Epithelial cell of esophagus (primary cell): ENCODE data around the gene NDUFS2.

Source experiments
- DNase-seq: peaks from one replicate; pipeline ENCODE4 v3.0.0; 2010; ENCODE audit warnings: low read depth
- H3K4me3 ChIP-seq: 2 replicates; pipeline ENCODE4 v1.5.1; 2011; ENCODE audit warnings: mild to moderate bottlenecking, low read length, control low read depth
- TF ChIP-seq, protein P1 (sequence below): IDR thresholded peaks from 2 replicates; pipeline ENCODE4 v1.5.1; 2011; ENCODE audit warnings: low read depth, mild to moderate bottlenecking, low read length, control low read depth, inconsistent platforms; ENCODE audit not compliant: insufficient read depth; ENCODE audit errors: missing control alignments

The NDUFS2 gene

DNA sequence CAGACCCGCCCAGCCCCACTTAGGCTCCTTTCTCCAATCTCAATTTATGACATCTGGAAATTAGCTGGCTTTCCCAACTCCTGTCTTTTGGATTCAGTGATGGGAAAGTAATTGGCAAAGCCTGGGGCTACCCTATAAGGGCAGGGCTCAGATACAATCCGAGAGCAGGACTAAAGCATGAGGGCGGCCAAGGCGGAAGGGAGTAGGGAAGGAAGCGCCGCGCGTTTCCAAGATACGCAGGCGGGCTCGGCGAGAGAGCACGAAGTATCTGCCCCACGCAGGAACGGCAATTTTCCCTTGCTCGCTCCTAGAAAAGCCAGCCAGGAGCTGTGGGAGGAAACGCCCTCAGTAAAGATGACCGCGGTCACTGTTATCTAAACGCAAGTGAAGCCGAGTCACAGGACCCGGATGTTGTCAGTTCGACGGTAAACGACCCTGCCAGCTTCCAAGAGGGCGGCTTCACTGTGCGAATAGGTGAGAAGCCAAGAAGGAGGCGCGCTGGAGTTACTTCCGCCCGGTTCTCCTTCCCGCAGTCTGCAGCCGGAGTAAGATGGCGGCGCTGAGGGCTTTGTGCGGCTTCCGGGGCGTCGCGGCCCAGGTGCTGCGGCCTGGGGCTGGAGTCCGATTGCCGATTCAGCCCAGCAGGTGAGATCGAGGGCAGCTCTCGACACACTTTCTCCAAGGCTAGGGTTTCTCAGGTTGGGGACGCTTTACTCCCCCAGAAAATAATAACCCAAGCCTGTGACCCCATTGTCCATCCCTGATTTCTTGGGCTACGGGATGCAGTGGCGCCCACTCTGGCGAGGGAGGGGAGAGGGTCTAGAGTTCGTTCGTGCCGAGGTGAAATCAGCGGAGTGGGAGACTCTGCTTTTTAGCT is at the start of gene NDUFS2:
NDUFS2 (plus strand) TSS at position 532 of the 877 bp plus-strand sequence; CDS start at position 551, 19 bp downstream.
- TF ChIP-seq, protein P1, sequence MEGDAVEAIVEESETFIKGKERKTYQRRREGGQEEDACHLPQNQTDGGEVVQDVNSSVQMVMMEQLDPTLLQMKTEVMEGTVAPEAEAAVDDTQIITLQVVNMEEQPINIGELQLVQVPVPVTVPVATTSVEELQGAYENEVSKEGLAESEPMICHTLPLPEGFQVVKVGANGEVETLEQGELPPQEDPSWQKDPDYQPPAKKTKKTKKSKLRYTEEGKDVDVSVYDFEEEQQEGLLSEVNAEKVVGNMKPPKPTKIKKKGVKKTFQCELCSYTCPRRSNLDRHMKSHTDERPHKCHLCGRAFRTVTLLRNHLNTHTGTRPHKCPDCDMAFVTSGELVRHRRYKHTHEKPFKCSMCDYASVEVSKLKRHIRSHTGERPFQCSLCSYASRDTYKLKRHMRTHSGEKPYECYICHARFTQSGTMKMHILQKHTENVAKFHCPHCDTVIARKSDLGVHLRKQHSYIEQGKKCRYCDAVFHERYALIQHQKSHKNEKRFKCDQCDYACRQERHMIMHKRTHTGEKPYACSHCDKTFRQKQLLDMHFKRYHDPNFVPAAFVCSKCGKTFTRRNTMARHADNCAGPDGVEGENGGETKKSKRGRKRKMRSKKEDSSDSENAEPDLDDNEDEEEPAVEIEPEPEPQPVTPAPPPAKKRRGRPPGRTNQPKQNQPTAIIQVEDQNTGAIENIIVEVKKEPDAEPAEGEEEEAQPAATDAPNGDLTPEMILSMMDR, result no peak
- peak within 1 kb of the TSS; percentile 99 for H3K4me3 ChIP-seq
- peak; percentile 99 for DNase-seq

DNA sequence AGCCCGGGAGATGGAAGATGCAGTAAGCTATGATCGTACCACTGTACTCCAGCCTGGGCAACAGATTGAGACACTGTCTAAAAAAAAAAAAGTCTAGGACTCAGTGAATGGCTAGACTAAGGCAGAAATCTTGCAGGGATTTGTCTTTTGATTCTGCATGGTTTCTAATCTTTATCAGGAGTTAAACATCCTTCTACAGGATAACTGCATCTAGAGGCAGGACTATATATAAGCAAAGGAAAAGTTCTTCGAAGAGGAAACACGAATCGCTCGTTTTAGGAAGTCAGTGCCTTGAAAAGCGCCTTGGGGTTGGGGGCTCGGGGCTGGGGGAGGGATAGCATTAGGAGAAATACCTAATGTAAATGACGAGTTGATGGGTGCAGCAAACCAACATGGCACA is 49.0 kb upstream of the NDUFS2 start:
- TF ChIP-seq, protein P1, result no peak
- H3K4me3 ChIP-seq, result peak overlapping the region; percentile 99
- DNase-seq, result no peak

DNA sequence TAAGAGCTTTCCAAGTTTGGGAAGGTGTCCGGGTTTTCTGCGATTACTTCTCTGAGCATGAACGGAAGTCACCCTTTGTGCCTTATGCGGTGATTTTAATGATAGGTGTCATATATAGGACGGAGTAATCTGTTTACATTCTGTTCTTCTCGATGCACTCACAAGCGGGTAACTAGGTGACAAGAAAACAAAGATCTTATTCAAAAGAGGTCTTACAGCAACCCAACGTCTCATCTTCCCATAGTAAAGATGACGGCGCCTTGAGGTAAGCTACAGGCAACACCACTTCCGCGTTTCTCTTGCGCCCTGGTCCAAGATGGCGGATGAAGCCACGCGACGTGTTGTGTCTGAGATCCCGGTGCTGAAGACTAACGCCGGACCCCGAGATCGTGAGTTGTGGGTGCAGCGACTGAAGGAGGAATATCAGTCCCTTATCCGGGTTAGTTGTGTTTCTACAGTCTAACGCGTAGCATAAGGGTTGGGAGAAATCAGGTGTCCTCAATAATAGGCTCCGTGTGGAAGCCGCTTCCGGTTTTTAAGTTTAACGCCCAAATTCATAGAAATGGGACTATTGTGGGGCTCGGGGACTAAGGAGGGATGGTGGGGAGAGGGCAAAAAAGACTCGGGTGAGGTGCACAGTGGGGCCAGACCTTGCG is 48.4 kb upstream of the NDUFS2 start, which contains the start of gene UFC1:
UFC1 (plus strand) TSS at position 297 of the 656 bp plus-strand sequence; CDS start at position 317, 20 bp downstream.
- peak; percentile 91 for DNase-seq
- TF ChIP-seq, protein P1, result no peak
- peak within 1 kb of the TSS; percentile 99 for H3K4me3 ChIP-seq

DNA sequence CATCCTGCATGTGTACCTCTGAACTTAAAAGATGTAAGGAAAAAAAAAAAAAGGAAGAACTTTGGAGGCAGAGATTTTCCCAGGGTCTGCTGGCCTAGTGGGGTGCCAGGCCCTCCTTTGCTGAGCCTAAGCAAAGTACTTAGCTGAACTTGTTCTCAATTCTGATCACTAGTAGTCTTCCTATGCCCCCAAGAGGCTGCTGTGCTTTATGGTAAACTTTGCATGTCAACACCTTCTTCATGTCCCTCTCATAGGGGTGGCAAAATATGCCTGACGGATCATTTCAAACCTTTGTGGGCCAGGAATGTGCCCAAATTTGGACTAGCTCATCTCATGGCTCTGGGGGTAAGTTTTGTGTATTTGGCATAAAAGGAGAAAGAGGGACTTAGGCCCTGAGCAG is 44.3 kb upstream of the NDUFS2 start:
- no peak for DNase-seq
- H3K4me3 ChIP-seq, result no peak overlapping the region
- TF ChIP-seq, protein P1, result no peak

DNA sequence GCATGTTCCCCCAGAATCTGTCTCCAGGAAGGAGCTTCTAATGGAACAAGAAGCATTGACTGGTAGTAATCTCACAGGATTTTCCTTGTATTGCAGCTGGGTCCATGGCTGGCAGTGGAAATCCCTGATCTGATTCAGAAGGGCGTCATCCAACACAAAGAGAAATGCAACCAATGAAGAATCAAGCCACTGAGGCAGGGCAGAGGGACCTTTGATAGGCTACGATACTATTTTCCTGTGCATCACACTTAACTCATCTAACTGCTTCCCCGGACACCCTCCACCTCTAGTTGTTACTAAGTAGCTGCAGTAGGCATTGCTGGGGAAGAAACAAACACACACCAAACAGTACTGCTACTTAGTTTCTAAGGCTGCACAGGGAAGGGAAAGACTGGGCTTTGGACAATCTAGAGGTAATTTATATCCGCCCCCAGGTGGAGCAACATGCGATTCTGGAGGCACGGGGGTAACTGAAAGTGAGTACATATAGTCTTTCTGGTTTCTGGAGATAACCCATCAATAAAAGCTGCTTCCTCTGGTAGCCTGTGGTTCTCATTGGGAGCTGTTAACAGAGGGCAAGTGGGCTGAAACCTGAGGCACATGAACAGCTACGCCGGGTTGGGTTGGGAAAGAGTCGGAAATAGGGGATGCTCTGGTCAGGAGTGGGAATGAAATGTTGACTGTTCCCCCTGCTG is 43.7 kb upstream of the NDUFS2 start:
- TF ChIP-seq, protein P1, result no peak
- peak; percentile 26 for DNase-seq
- peak overlapping the region; percentile 84 for H3K4me3 ChIP-seq

DNA sequence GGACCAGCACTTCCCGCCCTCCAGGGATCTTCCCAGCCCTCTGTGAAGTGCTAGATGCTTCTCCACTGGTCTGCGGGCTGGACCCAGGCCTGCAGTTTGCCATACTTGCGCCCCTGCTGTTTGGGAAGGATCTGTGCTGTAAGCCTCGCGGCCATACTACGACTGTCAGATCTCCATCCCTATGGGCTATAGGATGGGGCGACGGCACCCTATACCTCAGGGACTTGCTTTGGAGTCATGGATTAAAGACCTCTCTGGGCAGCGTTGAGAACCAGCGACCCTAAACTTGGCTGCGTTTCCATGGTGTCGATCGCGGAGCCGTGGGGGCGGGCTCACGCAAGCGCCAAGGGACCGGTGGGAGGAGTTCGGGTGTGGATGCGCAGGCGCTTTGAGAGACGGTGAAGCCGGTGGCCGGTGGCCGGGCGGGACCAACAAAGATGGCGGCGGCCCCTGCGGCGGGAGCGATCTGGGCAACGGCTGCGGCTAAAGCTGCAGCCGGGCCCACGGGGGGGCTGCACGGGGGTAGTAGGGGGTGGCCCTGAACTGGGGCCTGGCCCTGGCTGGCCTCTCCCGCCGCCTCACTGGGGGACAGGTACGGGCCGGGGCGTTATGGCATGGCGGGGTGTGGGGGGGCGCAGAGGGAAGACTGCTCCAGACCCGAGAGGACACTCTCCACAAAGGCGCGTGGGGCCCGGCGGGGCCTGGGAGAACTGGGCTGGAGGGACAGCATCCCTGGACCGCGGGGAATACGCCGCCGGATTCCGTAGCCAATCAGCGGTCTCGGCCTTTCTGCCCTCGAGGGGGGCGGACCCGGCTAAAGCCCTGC is 42.9 kb upstream of the NDUFS2 start, which contains the start of gene USP21:
USP21 (plus strand) TSS at position 414 of the 826 bp plus-strand sequence. CDS start 1,141 bp downstream, outside the sequence.
- peak within 1 kb of the TSS; percentile 84 for H3K4me3 ChIP-seq
- TF ChIP-seq, protein P1, result peak; percentile 63
- peak; percentile 90 for DNase-seq
